ENCODE results near the gene NHSL2. TPM values are rescaled to one million over a fixed set of nuclear protein-coding genes. Genes with fewer than 3 reads are reported as not detected.
"Not testable (repeated sequence)": the region's sequence is repeated elsewhere in the genome, so short reads cannot be mapped to it uniquely, and the experiment has no call there.

NHSL2 gene
- total and polyA plus RNA-seq, 4 donors: 1.4 to 9.9 (median 4.7) TPM

DNA sequence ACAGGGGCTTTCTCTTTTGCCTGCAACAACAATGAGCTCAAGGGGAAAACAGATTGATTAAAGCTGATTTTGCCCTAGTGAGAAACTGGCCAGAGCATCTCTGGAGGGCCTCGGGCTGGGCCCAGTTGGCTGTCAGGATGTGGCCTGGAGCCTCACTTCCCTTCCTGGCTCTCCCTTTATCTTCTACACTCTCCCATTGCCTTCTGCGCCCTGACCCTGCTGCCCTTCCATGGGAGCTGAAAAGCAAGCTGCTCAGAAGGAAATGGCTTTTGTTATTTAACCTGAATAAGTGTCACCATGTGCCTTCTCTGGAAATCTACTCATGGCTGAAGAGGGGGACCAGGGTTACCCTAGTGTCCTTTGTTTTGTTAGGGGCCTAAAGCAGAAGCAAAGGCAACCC lies 43.8 kb downstream of the NHSL2 start:
- Histone ChIP-seq H3K27ac (ENCODE audit: low read depth in 1 of 2, low read length in 1 of 2) (no peak overlapping the region), H3K4me1 (ENCODE audit: control insufficient read depth in 5 of 5, insufficient read depth in 5 of 5, low read length in 5 of 5) (peaks cover 0 to 5% (median 0%) of the 10 kb centered on the region in 5 donors), H3K36me3 (ENCODE audit: control insufficient read depth in 4 of 4, insufficient read depth in 4 of 4, low read length in 4 of 4) (no peaks in the 10 kb centered on the region), H3K9me3 (ENCODE audit: control insufficient read depth in 4 of 4, insufficient read depth in 3 of 4, low read length in 3 of 4) (peaks cover 0 to 7% (median 0%) of the 10 kb centered on the region in 4 donors), H3K27me3 (ENCODE audit: control insufficient read depth in 3 of 3, insufficient read depth in 3 of 3, low read length in 2 of 3) (peaks cover 4 to 14% (median 6%) of the 10 kb centered on the region in 3 donors), H3K9ac (ENCODE audit: insufficient read depth in 1 of 2, low read length in 2 of 2) (no peak overlapping the region), H3K4me3 (no peak overlapping the region)
- ATAC-seq (ENCODE audit: insufficient read depth, low FRiP score): no peak
- TF ChIP-seq, protein P1, sequence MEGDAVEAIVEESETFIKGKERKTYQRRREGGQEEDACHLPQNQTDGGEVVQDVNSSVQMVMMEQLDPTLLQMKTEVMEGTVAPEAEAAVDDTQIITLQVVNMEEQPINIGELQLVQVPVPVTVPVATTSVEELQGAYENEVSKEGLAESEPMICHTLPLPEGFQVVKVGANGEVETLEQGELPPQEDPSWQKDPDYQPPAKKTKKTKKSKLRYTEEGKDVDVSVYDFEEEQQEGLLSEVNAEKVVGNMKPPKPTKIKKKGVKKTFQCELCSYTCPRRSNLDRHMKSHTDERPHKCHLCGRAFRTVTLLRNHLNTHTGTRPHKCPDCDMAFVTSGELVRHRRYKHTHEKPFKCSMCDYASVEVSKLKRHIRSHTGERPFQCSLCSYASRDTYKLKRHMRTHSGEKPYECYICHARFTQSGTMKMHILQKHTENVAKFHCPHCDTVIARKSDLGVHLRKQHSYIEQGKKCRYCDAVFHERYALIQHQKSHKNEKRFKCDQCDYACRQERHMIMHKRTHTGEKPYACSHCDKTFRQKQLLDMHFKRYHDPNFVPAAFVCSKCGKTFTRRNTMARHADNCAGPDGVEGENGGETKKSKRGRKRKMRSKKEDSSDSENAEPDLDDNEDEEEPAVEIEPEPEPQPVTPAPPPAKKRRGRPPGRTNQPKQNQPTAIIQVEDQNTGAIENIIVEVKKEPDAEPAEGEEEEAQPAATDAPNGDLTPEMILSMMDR (IDR thresholded peaks at IDR 0.05; ENCODE audit: control extremely low read depth, extremely low read depth): no peak
- WGBS, 2 donors: 58 to 64% methylated on average over 2 of the region's 2 CpGs
- DNase-seq: no peak

- H3K36me3 ChIP-seq (ENCODE audit: control insufficient read depth in 4 of 4, insufficient read depth in 4 of 4, low read length in 4 of 4): no peaks in the 10 kb centered on the region
- DNase-seq (no peak), ATAC-seq (ENCODE audit: insufficient read depth, low FRiP score) (no peak)
- no peak overlapping the region for H3K27ac ChIP-seq (ENCODE audit: low read depth in 1 of 2, low read length in 1 of 2)
- whole genome bisulfite sequencing, 2 donors: 83 to 90% methylated on average over 7 of the region's 7 CpGs
- H3K4me1 ChIP-seq (ENCODE audit: control insufficient read depth in 5 of 5, insufficient read depth in 5 of 5, low read length in 5 of 5): peaks cover 0 to 5% (median 0%) of the 10 kb centered on the region in 5 donors
- no peak overlapping the region for H3K4me3 ChIP-seq
- peaks cover 0 to 2% (median 0%) of the 10 kb centered on the region in 4 donors for H3K9me3 ChIP-seq (ENCODE audit: control insufficient read depth in 4 of 4, insufficient read depth in 3 of 4, low read length in 3 of 4)
- H3K9ac ChIP-seq (ENCODE audit: insufficient read depth in 1 of 2, low read length in 2 of 2): no peak overlapping the region
- H3K27me3 ChIP-seq (ENCODE audit: control insufficient read depth in 3 of 3, insufficient read depth in 3 of 3, low read length in 2 of 3): peaks cover 0 to 14% (median 6%) of the 10 kb centered on the region in 3 donors
- TF ChIP-seq, protein P1 (IDR thresholded peaks at IDR 0.05; ENCODE audit: control extremely low read depth, extremely low read depth): no peak
Observed at GRCh38 chrX:71955530-71956120, 45.0 kb downstream of the NHSL2 start.

DNA sequence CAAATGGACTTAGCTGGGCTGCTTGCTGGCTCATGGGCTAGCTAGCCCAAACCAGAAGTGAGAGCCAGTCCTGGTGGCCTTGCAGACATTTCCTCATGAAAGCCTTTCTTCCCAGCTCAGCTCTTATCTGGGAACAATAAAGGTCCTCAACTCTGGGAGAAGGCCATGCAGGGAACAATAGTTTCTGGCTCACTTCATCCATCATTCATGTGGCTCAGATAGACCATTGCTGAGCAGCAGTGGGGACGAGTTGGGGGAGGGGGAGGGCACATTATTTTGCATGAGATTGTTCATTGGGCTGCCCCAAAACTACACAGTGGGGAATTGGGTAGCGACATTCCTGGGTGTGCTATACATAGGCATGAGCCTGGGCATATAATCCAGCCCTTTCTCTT lies 47.6 kb downstream of the NHSL2 start:
- DNase-seq: no peak
- no peak overlapping the region for H3K4me3 ChIP-seq
- peaks cover 0 to 6% (median 3%) of the 10 kb centered on the region in 3 donors for H3K27me3 ChIP-seq (ENCODE audit: control insufficient read depth in 3 of 3, insufficient read depth in 3 of 3, low read length in 2 of 3)
- H3K9ac ChIP-seq (ENCODE audit: insufficient read depth in 1 of 2, low read length in 2 of 2): no peak overlapping the region
- 50 to 89% methylated on average over 2 of the region's 2 CpGs for WGBS, 2 donors
- ATAC-seq (ENCODE audit: insufficient read depth, low FRiP score): no peak
- TF ChIP-seq, protein P1 (IDR thresholded peaks at IDR 0.05; ENCODE audit: control extremely low read depth, extremely low read depth): no peak
- peaks cover 0 to 5% (median 0%) of the 10 kb centered on the region in 5 donors for H3K4me1 ChIP-seq (ENCODE audit: control insufficient read depth in 5 of 5, insufficient read depth in 5 of 5, low read length in 5 of 5)
- H3K9me3 ChIP-seq (ENCODE audit: control insufficient read depth in 4 of 4, insufficient read depth in 3 of 4, low read length in 3 of 4): no peaks in the 10 kb centered on the region
- H3K36me3 ChIP-seq (ENCODE audit: control insufficient read depth in 4 of 4, insufficient read depth in 4 of 4, low read length in 4 of 4): no peaks in the 10 kb centered on the region
- no peak overlapping the region for H3K27ac ChIP-seq (ENCODE audit: low read depth in 1 of 2, low read length in 1 of 2)

DNA sequence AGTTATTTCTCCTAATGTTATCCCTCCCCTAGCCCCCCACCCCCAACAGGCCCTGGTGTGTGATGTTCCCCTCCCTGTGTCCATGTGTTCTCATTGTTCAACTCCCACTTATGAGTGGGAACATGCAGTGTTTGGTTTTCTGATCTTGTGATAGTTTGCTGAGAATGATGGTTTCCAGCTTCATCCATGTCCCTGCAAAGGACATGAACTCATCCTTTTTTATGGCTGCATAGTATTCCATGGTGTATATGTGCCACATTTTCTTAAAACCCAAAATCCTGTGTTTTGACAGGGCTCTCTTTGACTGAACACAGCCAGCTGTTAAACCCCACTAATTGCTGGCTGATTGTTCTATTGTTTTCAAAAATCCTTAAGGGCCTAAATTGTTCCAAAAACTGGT lies 53.5 kb downstream of the NHSL2 start:
- DNase-seq; H3K4me3 ChIP-seq; H3K36me3 ChIP-seq (ENCODE audit: control insufficient read depth in 4 of 4, insufficient read depth in 4 of 4, low read length in 4 of 4); H3K4me1 ChIP-seq (ENCODE audit: control insufficient read depth in 5 of 5, insufficient read depth in 5 of 5, low read length in 5 of 5); ATAC-seq (ENCODE audit: insufficient read depth, low FRiP score); H3K27me3 ChIP-seq (ENCODE audit: control insufficient read depth in 3 of 3, insufficient read depth in 3 of 3, low read length in 2 of 3); H3K9ac ChIP-seq (ENCODE audit: insufficient read depth in 1 of 2, low read length in 2 of 2); H3K27ac ChIP-seq (ENCODE audit: low read depth in 1 of 2, low read length in 1 of 2); H3K9me3 ChIP-seq (ENCODE audit: control insufficient read depth in 4 of 4, insufficient read depth in 3 of 4, low read length in 3 of 4): not testable (repeated sequence)
